Adrenal gland (tissue), 12 donors: ENCODE data around the gene ABHD14A. TPM values are rescaled to one million over a fixed set of nuclear protein-coding genes. Genes with fewer than 3 reads are reported as not detected.

Experiments
- DNase-seq, 7 donors: peaks; one replicate each; pipeline ENCODE4 v3.0.0-alpha.2; 2019 to 2020
- H3K27ac ChIP-seq, 5 donors: fragments of 200-600 bp; sonication (generic) in 4 of 5; 1 replicate in 3 of 5; 2 replicates in 2 of 5; pipeline versions ENCODE4 v1.5.1 to v1.8.0; 2016 to 2020; ENCODE audit warnings: mild to moderate bottlenecking in 1 of 5
- H3K27me3 ChIP-seq: fragments of 200-600 bp; 2 replicates; pipeline ENCODE4 v1.8.0; 2021
- H3K36me3 ChIP-seq, 2 donors: fragments of 200-600 bp; replicated peaks in 1 of 2; 1 replicate in 1 of 2; 2 replicates in 1 of 2; pipeline versions ENCODE4 v1.5.1 to v1.8.0; 2018 to 2022
- H3K4me1 ChIP-seq, 2 donors: fragments of 200-600 bp; replicated peaks in 1 of 2; 1 replicate in 1 of 2; 2 replicates in 1 of 2; pipeline versions ENCODE4 v1.5.1 to v1.8.0; 2018 to 2021
- H3K4me3 ChIP-seq, 4 donors: fragments of 200-600 bp; sonication (generic) in 3 of 4; one replicate each; pipeline ENCODE4 v1.5.1; 2016 to 2018
- H3K9me3 ChIP-seq, 3 donors: fragments of 200-600 bp; sonication (generic) in 1 of 3; replicated peaks in 1 of 3; 1 replicate in 2 of 3; 2 replicates in 1 of 3; pipeline versions ENCODE4 v1.5.1 to v1.8.0; 2016 to 2021
- POLR2A ChIP-seq, 2 donors: fragments of 450-650 bp; IDR thresholded peaks; one replicate each; pipeline ENCODE4 v1.6.1; 2017; ENCODE audit warnings: antibody characterized with exemption in 2 of 2, mild to moderate bottlenecking in 2 of 2, moderate library complexity in 1 of 2
- WGBS, 4 donors: extraction: QIAGEN DNeasy Blood & Tissue Kit in 2 of 4; methylation state at CpG; one replicate each; pipeline versions ENCODE4 v1.1.5 to v1.1.7; 2013 to 2017; 5-methylcytosine and 5-hydroxymethylcytosine counted together
- intact Hi-C, 2 donors: fragments of 100-400 bp; cut with DNase I; formaldehyde crosslinking; loops; one replicate each; pipeline versions ENCODE4 v1.14.1 to v1.15.0; 2022 to 2023
- polyA plus RNA-seq, 3 donors: library from polyadenylated mRNA; stranded (reverse); fragments of 200-250 nt in 2 of 3; fragments of 350-450 nt in 1 of 3; fragmentation: Illumina TruSeq in 1 of 3; extraction: RNeasy Lipid Tissue Mini Kit (QIAGEN cat#74804) in 1 of 3; gene quantifications; one replicate each; pipeline ENCODE4 v1.2.3, GENCODE V29; 2013 to 2014
- total RNA-seq, 9 donors: library from RNA; depleted of rRNA in 4 of 9; stranded (reverse); fragments of >200 nt in 4 of 9; fragments of 120-200 nt in 1 of 9; fragmentation: NEBNext Ultra II Directional in 1 of 9; extraction: Animal tissue kit (Norgen Biotek cat#: 25700) in 1 of 9; gene quantifications; one replicate each; pipeline versions ENCODE4 v1.1.0 to v1.2.4, GENCODE V29; 2013 to 2023
- TF ChIP-seq, protein P1 (sequence below), 6 experiments: fragments of 450-650 bp in 4 of 6; fragments of 200-600 bp in 2 of 6; sonication (generic) in 1 of 6; IDR thresholded peaks; 1 replicate in 5 of 6; 2 replicates in 1 of 6; pipeline versions ENCODE4 v1.5.1 to v1.8.0; 2016 to 2021; ENCODE audit warnings: antibody characterized with exemption in 6 of 6, mild to moderate bottlenecking in 2 of 6, moderate library complexity in 1 of 6
- donor health status: healthy with polysubstance abuse.
- donor health status: Bipolar disorder and iron deficiency.
- donor health status: DM: yes; HTN: yes; CAD: no.
- donor health status: DM: no; HTN: no; CAD: no.
- donor health status: DM: no; HTN: no; CAD: no.
- donor health status: DM: yes; HTN: yes; CAD: no.

The ABHD14A gene
- total and polyA plus RNA-seq, 12 donors = 29.3 to 162 (median 77.1) TPM

DNA sequence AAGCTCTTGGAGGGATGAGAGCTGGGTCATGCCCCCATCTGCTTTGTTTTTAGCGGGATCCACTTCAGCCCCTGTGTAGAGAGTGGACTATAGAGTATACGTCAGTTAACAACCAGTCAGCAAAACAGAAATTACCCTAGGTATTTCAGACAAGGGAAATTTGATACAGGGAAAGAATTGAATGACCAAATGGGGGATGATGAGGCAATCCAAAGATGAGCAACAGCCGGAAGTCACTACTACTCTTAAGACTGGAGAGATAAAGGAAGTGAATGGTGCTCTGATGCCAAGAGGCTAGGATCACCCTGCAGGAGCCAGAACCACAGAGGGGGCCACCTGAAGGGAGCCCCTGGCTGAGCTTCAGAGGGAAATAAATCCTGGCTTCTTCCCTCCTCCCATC, 21.4 kb upstream of the ABHD14A start:
- H3K4me1 ChIP-seq = peaks cover 9 to 11% of the 10 kb centered on the region in 2 donors
- H3K27ac ChIP-seq = no peak overlapping the region
- DNase-seq = no peak
- H3K4me3 ChIP-seq = no peak overlapping the region
- H3K27me3 ChIP-seq = no peaks in the 10 kb centered on the region
- intact Hi-C loops = no loop called here
- WGBS, 4 donors = 59 to 74% (median 71%) methylated on average over 3 of the region's 3 CpGs
- peaks cover 0 to 11% of the 10 kb centered on the region in 2 donors for H3K36me3 ChIP-seq
- no peaks in the 10 kb centered on the region for H3K9me3 ChIP-seq
- TF ChIP-seq, protein P1, sequence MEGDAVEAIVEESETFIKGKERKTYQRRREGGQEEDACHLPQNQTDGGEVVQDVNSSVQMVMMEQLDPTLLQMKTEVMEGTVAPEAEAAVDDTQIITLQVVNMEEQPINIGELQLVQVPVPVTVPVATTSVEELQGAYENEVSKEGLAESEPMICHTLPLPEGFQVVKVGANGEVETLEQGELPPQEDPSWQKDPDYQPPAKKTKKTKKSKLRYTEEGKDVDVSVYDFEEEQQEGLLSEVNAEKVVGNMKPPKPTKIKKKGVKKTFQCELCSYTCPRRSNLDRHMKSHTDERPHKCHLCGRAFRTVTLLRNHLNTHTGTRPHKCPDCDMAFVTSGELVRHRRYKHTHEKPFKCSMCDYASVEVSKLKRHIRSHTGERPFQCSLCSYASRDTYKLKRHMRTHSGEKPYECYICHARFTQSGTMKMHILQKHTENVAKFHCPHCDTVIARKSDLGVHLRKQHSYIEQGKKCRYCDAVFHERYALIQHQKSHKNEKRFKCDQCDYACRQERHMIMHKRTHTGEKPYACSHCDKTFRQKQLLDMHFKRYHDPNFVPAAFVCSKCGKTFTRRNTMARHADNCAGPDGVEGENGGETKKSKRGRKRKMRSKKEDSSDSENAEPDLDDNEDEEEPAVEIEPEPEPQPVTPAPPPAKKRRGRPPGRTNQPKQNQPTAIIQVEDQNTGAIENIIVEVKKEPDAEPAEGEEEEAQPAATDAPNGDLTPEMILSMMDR (IDR thresholded peaks at IDR 0.05) = no peak
- TF ChIP-seq POLR2A (IDR thresholded peaks at IDR 0.05) = no peak

- Histone ChIP-seq H3K27ac (no peak overlapping the region), H3K36me3 (peaks cover 0 to 4% of the 10 kb centered on the region in 2 donors), H3K4me1 (peaks cover 9 to 11% of the 10 kb centered on the region in 2 donors), H3K27me3 (no peaks in the 10 kb centered on the region), H3K9me3 (no peaks in the 10 kb centered on the region), H3K4me3 (no peak overlapping the region)
- TF ChIP-seq POLR2A (IDR thresholded peaks at IDR 0.05) = no peak
- TF ChIP-seq, protein P1 (IDR thresholded peaks at IDR 0.05) = no peak
- intact Hi-C loops = no loop called here
- DNase-seq = no peak
- 76 to 83% (median 79%) methylated on average over 6 of the region's 6 CpGs for WGBS, 4 donors
Measured at GRCh38 chr3:51954105-51954504, 20.8 kb upstream of the ABHD14A start.

- no peak for DNase-seq
- H3K36me3 ChIP-seq = peaks cover 0 to 3% of the 10 kb centered on the region in 2 donors
- TF ChIP-seq POLR2A (IDR thresholded peaks at IDR 0.05) = no peak
- TF ChIP-seq, protein P1 (IDR thresholded peaks at IDR 0.05) = no peak
- 75 to 92% (median 81%) methylated on average over 1 of the region's 1 CpG for WGBS, 4 donors
- no peak overlapping the region for H3K27ac ChIP-seq
- H3K4me1 ChIP-seq = peaks cover 9 to 11% of the 10 kb centered on the region in 2 donors
- no peak overlapping the region for H3K4me3 ChIP-seq
- intact Hi-C loops = no loop called here
- no peaks in the 10 kb centered on the region for H3K9me3 ChIP-seq
- H3K27me3 ChIP-seq = no peaks in the 10 kb centered on the region
Measured at GRCh38 chr3:51954713-51955112, 20.2 kb upstream of the ABHD14A start.

DNA sequence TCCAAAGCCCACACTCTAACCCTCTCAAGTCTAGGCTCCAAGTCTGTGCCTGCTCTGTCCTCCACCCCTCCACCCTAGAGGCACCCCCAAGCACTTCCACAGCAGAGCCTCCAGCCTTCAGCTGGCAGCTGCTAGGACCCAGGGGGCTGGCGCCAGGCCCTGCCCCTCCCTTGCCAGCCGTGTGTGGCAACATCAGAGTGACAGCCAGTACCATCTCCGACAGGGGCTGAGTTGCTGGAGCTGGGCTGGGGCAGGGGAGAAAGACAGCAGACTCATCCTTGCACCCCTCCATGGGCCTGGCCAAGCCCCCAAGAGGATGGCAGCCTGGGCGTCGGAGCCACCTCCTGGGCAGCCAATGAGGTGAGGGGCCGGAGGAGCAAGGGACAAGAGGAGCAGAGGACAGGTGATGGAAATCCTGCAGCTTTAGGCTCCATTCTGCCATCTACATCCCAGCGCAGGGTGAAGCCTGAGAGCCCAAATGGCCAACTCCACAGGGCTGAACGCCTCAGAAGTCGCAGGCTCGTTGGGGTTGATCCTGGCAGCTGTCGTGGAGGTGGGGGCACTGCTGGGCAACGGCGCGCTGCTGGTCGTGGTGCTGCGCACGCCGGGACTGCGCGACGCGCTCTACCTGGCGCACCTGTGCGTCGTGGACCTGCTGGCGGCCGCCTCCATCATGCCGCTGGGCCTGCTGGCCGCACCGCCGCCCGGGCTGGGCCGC, 19.5 kb upstream of the ABHD14A start, which contains the start of gene GPR62:
GPR62 (plus strand) TSS at position 207 of the 718 bp plus-strand sequence; CDS start at position 479, 272 bp downstream.
- 48 to 67% (median 58%) methylated on average over 5 to 33 of the region's 33 CpGs for WGBS, 4 donors
- H3K4me3 ChIP-seq = peak within 1 kb of the TSS in 1 of 4 donors; percentile 63
- H3K4me1 ChIP-seq = peaks cover 9 to 11% of the 10 kb centered on the region in 2 donors
- peak within 1 kb of the TSS in 4 of 5 donors; percentile 44 to 80 (median 72) for H3K27ac ChIP-seq
- no peaks in the 10 kb centered on the region for H3K27me3 ChIP-seq
- DNase-seq = no peak
- intact Hi-C loops = no loop called here
- peaks cover 0 to 4% of the 10 kb centered on the region in 2 donors for H3K36me3 ChIP-seq
- no peaks in the 10 kb centered on the region for H3K9me3 ChIP-seq
- TF ChIP-seq, protein P1 (IDR thresholded peaks at IDR 0.05) = no peak
- no peak for TF ChIP-seq POLR2A (IDR thresholded peaks at IDR 0.05)
